OCI-M1 (cell line): Measurements from ENCODE around the gene ZNF575.
"Not testable (repeated sequence)": the region's sequence is repeated elsewhere in the genome, so short reads cannot be mapped to it uniquely, and the experiment has no call there.

Source experiments
- DNase-seq: peaks from one replicate; lab custom pipeline; 2025; lab: John Stamatoyannopoulos, UW

The ZNF575 gene

GRCh38 chr19:43544077-43544476 is 11.1 kb downstream of the ZNF575 start:
- no peak for DNase-seq

- DNase-seq: no peak
Measured at GRCh38 chr19:43545276-43545675, 12.3 kb downstream of the ZNF575 start.

GRCh38 chr19:43545981-43546380 is 13.0 kb downstream of the ZNF575 start:
- DNase-seq: no peak

- DNase-seq: no peak
Measured at GRCh38 chr19:43546581-43546980, 13.6 kb downstream of the ZNF575 start.

- not testable (repeated sequence) for DNase-seq
Measured at GRCh38 chr19:43547926-43548325, 14.9 kb downstream of the ZNF575 start.

- DNase-seq: no peak
Measured at GRCh38 chr19:43548706-43549105, 15.7 kb downstream of the ZNF575 start.

- DNase-seq: no peak
Measured at GRCh38 chr19:43551399-43552197, 18.6 kb downstream of the ZNF575 start.

GRCh38 chr19:43552198-43552450 is 19.1 kb downstream of the ZNF575 start:
- DNase-seq: no peak

- no peak for DNase-seq
Measured at GRCh38 chr19:43552616-43553015, 19.6 kb downstream of the ZNF575 start.

GRCh38 chr19:43553656-43554055 is 20.7 kb downstream of the ZNF575 start:
- no peak for DNase-seq

- no peak for DNase-seq
Measured at GRCh38 chr19:43554317-43554895, 21.4 kb downstream of the ZNF575 start.

GRCh38 chr19:43555185-43555770 is 22.3 kb downstream of the ZNF575 start:
- peak; percentile 83 for DNase-seq

- no peak for DNase-seq
Measured at GRCh38 chr19:43560687-43561086, 27.7 kb downstream of the ZNF575 start.

GRCh38 chr19:43561139-43561970 is 28.4 kb downstream of the ZNF575 start:
- no peak for DNase-seq

- no peak for DNase-seq
Measured at GRCh38 chr19:43562226-43562697, 29.3 kb downstream of the ZNF575 start.

GRCh38 chr19:43562698-43563241 is 29.8 kb downstream of the ZNF575 start:
- peak; percentile 48 for DNase-seq

- no peak for DNase-seq
Measured at GRCh38 chr19:43563816-43564457, 30.9 kb downstream of the ZNF575 start.

- DNase-seq: no peak
Measured at GRCh38 chr19:43564800-43565199, 31.8 kb downstream of the ZNF575 start.

- DNase-seq: no peak
Measured at GRCh38 chr19:43569657-43570056, 36.7 kb downstream of the ZNF575 start.

- DNase-seq: no peak
Measured at GRCh38 chr19:43570174-43570791, 37.3 kb downstream of the ZNF575 start.

GRCh38 chr19:43572171-43572588 is 39.2 kb downstream of the ZNF575 start:
- no peak for DNase-seq
